D721Med (cell line): ENCODE data around the gene ERICH6.

Experiments used
- DNase-seq: peaks from one replicate; pipeline ENCODE4 v3.0.0; 2011; ENCODE audit warnings: low spot score; ENCODE audit not compliant: insufficient read length
- FAIRE-seq: peaks from 2 replicates; lab custom pipeline; 2011; peaks lifted over from hg19 to GRCh38; lab: Jason Lieb, UNC
- CTCF ChIP-seq: IDR thresholded peaks from 2 replicates; pipeline ENCODE4 v1.5.1; 2012; ENCODE audit warnings: mild to moderate bottlenecking, control low read depth; ENCODE audit not compliant: insufficient read depth; ENCODE audit errors: missing control alignments

ERICH6 gene

GRCh38 chr3:150653110-150653561, 50.6 kb downstream of the ERICH6 start:
- DNase-seq (no peak), FAIRE-seq (no peak)
- no peak for TF ChIP-seq CTCF

GRCh38 chr3:150640256-150640655, 63.5 kb downstream of the ERICH6 start:
- TF ChIP-seq CTCF: no peak
- FAIRE-seq: no peak

GRCh38 chr3:150639262-150639661, 64.5 kb downstream of the ERICH6 start:
- DNase-seq (no peak), FAIRE-seq (no peak)

More at GRCh38 chr3:150640256-150640655, 63.5 kb downstream of the ERICH6 start:
- DNase-seq: no peak

GRCh38 chr3:150636258-150636657, 67.5 kb downstream of the ERICH6 start:
- no peak for TF ChIP-seq CTCF
- DNase-seq (no peak), FAIRE-seq (no peak)

More at GRCh38 chr3:150639262-150639661, 64.5 kb downstream of the ERICH6 start:
- TF ChIP-seq CTCF: no peak

- no peak for FAIRE-seq
- DNase-seq: no peak
- no peak for TF ChIP-seq CTCF
These were observed 68.2 kb downstream of the ERICH6 start for GRCh38 chr3:150635526-150635925.

- no peak for TF ChIP-seq CTCF
- FAIRE-seq: no peak
- no peak for DNase-seq
These were observed 68.6 kb downstream of the ERICH6 start for GRCh38 chr3:150635076-150635475.

- no peak for TF ChIP-seq CTCF
- no peak for DNase-seq
- FAIRE-seq: no peak
These were observed 72.1 kb downstream of the ERICH6 start for GRCh38 chr3:150631515-150632221.
